IMR-90 (cell line): ENCODE data around the gene KLHL36.

Source experiments
- CEBPB ChIP-seq: IDR thresholded peaks from 2 replicates; pipeline ENCODE4 v1.6.1; 2012; ENCODE audit warnings: low read depth, low read length, improper control_type of control experiment
- CTCF ChIP-seq: conservative IDR thresholded peaks from 2 replicates; pipeline ENCODE4 v1.5.1; 2012; ENCODE audit warnings: mild to moderate bottlenecking, low read depth, low read length, improper control_type of control experiment
- ELK1 ChIP-seq: fragments of 150-350 bp; IDR thresholded peaks from 2 replicates; pipeline ENCODE4 v1.6.1; 2016; ENCODE audit warnings: low read depth, mild to moderate bottlenecking, low read length, moderate library complexity, borderline replicate concordance
- POLR2A ChIP-seq: IDR thresholded peaks from 2 replicates; pipeline ENCODE4 v1.6.1; 2012; ENCODE audit warnings: mild to moderate bottlenecking, low read depth, low read length
- RAD21 ChIP-seq: IDR thresholded peaks from 2 replicates; pipeline ENCODE4 v1.6.1; 2012; ENCODE audit warnings: low read length, improper control_type of control experiment

- TF ChIP-seq POLR2A (no peak), CTCF (no peak), ELK1 (no peak), CEBPB (no peak), RAD21 (no peak)
These were observed 25.2 kb downstream of the KLHL36 start for GRCh38 chr16:84673561-84673960.
